Testis (tissue), 2 donors: ENCODE results near the gene ASPA.
"Not testable (repeated sequence)": the region's sequence is repeated elsewhere in the genome, so short reads cannot be mapped to it uniquely, and the experiment has no call there.

Experiments used
- POLR2A ChIP-seq: fragments of 450-650 bp; IDR thresholded peaks from one replicate; pipeline ENCODE4 v1.6.1; 2017; ENCODE audit warnings: antibody characterized with exemption, mild to moderate bottlenecking, moderate library complexity
- TF ChIP-seq, protein P1 (sequence below), 3 experiments: fragments of 450-650 bp in 2 of 3; fragments of 200-600 bp in 1 of 3; sonication (generic) in 1 of 3; IDR thresholded peaks; one replicate each; pipeline ENCODE4 v1.5.1; 2016 to 2019; ENCODE audit warnings: antibody characterized with exemption in 3 of 3, mild to moderate bottlenecking in 2 of 3, moderate library complexity in 1 of 3

DNA sequence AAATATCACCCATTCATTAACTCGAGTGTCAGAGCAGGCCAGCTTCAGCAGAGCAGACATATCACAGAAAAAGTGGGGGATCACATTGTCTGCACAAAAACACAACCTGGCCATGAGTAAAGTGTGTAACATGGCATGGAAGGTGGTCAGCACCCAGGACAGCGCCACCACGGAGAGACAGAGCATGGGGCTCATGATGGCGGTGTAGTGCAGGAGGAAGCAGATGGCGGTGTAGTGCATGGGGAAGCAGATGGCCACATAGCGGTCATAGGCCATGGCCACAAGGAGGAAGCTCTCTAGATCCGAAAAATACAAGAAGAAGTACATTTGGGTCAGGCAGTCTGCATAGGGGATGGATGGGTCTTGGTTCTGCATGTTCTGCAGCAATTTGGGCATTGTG lies 42.6 kb upstream of the ASPA start:
- TF ChIP-seq, protein P1, sequence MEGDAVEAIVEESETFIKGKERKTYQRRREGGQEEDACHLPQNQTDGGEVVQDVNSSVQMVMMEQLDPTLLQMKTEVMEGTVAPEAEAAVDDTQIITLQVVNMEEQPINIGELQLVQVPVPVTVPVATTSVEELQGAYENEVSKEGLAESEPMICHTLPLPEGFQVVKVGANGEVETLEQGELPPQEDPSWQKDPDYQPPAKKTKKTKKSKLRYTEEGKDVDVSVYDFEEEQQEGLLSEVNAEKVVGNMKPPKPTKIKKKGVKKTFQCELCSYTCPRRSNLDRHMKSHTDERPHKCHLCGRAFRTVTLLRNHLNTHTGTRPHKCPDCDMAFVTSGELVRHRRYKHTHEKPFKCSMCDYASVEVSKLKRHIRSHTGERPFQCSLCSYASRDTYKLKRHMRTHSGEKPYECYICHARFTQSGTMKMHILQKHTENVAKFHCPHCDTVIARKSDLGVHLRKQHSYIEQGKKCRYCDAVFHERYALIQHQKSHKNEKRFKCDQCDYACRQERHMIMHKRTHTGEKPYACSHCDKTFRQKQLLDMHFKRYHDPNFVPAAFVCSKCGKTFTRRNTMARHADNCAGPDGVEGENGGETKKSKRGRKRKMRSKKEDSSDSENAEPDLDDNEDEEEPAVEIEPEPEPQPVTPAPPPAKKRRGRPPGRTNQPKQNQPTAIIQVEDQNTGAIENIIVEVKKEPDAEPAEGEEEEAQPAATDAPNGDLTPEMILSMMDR (IDR thresholded peaks at IDR 0.05): not testable (repeated sequence)
- TF ChIP-seq POLR2A: not testable (repeated sequence)
